ENCODE measurements around the gene ZNF117.
"Not testable (repeated sequence)": the region's sequence is repeated elsewhere in the genome, so short reads cannot be mapped to it uniquely, and the experiment has no call there.

Gene ZNF117

GRCh38 chr7:64990936-64991335 is at the start of gene ZNF117:
ZNF117 (minus strand) TSS chr7:64991036.
- DNase-seq, result no peak

GRCh38 chr7:65038767-65039166 is 47.9 kb upstream of the ZNF117 start:
- peak; percentile 11 for DNase-seq

DNA sequence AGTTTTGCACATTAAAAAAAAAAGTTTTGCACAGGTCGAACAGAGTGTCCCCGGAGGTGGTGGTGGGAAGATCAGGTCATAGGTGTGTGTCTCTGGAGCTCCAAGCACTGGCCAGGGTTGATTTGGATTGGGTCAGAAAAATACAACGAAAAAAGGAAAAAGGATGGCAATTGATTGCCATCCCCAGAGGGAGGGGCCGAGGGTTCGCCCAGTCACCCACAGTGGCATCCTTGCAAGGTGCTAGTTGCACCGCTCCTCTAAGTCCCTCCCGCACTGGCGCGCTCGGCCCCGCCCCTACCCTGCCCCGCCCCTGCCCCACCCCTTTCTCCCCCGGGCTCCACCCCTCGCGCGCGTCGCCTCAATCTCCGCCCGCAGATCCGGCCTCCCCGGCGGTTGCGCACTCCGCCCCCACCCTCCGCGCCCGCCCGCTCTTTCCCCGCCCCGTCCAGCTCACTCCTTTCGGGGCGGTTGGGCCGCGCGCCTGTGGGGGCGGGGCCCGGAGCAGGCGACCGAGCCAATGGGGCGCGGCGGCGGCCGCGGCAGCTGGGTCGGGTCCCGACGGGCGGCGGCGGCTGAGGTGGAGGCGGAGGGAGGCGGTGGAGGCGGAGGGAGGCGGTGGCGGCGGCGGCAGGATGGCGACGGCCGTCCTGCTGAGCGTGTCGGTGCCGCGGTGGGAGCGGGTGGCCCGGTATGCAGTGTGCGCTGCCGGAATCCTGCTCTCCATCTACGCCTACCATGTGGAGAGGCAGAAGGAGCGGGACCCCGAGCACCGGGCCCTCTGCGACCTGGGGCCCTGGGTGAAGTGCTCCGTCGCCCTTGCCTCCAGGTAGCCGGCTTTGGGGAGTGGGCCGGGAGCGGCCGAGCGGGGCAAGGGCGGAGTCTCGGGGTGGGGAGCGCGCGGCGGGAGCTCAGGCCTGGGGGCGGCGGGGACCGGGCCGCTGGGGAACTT is 47.2 kb upstream of the ZNF117 start:
- peak; percentile 94 for DNase-seq

DNA sequence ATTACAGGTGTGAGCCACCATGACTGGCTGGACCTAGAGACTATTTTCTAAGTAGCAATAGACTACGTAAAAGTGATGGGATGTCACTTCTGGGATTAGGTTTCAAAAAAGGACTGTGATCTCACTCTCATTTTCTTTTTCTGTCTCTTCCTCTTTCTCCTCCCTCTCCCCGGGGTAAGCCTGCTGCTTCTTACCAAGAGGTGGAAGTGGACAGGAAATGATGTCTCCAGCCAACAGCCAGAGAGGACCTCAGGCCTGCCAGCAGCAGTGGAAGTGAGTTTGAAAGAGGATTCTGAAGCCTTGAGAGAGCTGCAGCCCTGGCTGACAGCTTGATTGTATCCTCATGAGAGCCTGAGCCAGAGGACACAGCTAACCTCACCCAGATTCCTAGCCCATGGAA is 45.7 kb upstream of the ZNF117 start:
- not testable (repeated sequence) for DNase-seq

- DNase-seq, result not testable (repeated sequence)
Measured at GRCh38 chr7:65035469-65035868, 44.6 kb upstream of the ZNF117 start.

GRCh38 chr7:65034120-65034782 is 43.4 kb upstream of the ZNF117 start:
- DNase-seq, result peak; percentile 44

DNA sequence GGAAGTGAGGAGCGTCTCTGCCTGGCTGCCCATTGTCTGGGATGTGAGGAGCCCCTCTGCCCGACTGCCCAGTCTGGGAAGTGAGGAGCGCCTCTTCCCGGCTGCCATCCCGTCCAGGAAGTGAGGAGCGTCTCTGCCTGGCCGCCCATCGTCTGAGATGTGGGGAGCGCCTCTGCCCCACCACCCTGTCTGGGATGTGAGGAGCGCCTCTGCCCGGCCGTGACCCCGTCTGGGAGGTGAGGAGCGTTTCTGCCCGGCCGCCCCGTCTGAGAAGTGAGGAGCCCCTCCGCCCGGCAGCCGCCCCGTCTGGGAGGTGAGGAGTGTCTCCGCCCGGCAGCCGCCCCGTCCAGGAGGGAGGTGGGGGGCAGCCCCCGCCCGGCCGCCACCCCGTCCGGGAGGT is 42.6 kb upstream of the ZNF117 start:
- DNase-seq, result not testable (repeated sequence)

DNA sequence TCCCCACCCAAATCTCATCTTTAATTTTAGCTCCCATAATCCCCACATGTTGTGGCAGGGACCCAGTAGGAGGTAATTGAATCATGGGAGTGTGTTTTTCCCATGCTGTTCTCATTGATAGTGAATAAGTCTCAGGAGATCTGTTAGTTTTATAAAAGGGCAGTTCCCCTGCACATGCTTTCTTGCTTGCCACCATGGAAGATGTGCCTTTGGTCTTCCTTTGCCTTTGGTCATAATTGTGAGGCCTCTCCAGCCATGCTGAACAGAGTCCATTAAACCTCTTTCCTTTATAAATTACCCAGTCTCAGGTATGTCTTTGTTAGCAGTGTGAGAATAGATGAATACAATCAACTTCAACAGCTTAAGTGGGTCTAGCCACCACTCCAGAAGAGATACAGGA is 34.2 kb upstream of the ZNF117 start:
- not testable (repeated sequence) for DNase-seq

DNA sequence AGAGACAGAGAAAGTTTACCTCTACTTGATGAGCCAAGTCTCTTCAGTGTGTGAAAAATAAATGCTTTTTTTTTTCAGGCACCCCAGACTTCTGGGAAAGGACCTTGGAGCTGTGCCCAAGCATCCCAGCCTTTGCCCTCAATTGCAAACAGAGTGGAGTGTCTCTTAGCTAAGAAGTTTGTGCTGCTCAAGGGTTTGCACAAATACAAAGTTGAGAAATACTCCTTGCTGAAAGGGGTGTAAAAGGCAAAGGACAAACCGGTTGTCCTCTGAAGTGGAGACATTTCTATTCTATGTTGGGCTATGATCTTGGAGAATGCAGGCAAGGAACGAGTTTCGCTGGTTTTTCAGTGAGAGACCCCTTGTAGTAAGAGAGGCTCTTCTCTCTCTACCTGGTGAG is 30.1 kb upstream of the ZNF117 start:
- DNase-seq, result not testable (repeated sequence)

DNA sequence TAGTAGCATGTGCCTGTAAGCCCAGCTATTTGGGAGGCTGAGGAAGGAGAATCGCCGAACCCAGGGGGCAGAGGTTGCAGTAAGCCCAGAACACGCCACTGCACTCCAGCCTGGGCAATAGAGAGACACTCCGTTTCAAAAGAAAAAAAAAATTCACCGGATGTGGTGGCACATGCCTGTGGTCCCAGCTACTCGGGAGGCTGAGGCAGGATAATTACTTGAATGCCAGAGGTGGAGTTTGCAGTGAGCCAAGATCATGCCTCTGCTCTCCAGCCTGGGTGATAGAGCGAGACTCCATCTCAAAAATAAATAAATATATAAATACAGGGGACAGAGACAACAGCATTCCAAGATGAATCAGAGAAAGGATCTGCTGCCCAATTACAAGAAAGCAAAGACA is 19.0 kb upstream of the ZNF117 start:
- not testable (repeated sequence) for DNase-seq

DNA sequence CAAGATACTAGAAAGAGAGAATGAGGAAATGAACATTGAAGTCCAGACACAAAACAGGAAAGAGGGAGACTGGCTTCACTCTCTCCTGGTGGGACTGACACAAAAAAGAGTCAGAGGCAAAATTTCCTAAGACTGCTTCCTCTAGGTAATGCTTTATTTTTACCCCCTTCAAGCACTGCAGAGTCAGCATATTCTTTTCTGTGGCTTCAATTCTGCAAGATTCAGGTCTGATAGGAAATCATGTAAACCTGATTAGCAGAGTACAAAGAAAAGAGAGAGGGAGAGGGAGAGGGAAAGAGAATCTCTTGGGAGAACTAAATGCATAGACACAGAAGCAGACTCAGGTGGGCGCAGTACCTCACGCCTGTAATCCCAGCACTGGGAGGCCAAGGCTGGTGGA is 18.6 kb upstream of the ZNF117 start:
- not testable (repeated sequence) for DNase-seq

GRCh38 chr7:65007036-65007435 is 16.2 kb upstream of the ZNF117 start:
- DNase-seq, result not testable (repeated sequence)

- DNase-seq, result peak; percentile 95
Measured at GRCh38 chr7:65006094-65006992, 15.5 kb upstream of the ZNF117 start, which contains the start of gene ERV3-1. ERV3-1 (minus strand) TSS chr7:65006687; CDS start chr7:64993026, 13,661 bp downstream.

DNA sequence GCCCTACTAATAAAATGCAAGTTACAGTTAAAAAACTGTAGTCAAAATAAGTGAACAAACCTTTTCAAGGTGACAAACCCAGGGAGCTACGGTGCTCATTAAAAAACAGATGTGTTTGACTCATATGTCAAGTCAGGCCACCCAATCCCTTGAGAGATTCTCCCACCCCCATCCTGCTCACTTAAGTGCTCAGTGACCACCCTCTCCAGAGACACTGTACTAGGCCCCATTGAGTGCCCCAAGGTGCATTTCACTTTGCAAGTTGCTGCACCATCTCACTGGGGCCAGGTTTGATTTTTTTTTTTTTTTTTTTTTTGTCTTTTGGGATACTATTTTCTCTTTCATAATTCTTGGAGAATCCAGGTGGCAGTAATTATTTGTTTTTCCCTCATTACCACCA is 13.7 kb upstream of the ZNF117 start:
- no peak for DNase-seq

GRCh38 chr7:65002972-65003585 is 12.2 kb upstream of the ZNF117 start:
- no peak for DNase-seq

- no peak for DNase-seq
Measured at GRCh38 chr7:65001291-65001814, 10.5 kb upstream of the ZNF117 start.

DNA sequence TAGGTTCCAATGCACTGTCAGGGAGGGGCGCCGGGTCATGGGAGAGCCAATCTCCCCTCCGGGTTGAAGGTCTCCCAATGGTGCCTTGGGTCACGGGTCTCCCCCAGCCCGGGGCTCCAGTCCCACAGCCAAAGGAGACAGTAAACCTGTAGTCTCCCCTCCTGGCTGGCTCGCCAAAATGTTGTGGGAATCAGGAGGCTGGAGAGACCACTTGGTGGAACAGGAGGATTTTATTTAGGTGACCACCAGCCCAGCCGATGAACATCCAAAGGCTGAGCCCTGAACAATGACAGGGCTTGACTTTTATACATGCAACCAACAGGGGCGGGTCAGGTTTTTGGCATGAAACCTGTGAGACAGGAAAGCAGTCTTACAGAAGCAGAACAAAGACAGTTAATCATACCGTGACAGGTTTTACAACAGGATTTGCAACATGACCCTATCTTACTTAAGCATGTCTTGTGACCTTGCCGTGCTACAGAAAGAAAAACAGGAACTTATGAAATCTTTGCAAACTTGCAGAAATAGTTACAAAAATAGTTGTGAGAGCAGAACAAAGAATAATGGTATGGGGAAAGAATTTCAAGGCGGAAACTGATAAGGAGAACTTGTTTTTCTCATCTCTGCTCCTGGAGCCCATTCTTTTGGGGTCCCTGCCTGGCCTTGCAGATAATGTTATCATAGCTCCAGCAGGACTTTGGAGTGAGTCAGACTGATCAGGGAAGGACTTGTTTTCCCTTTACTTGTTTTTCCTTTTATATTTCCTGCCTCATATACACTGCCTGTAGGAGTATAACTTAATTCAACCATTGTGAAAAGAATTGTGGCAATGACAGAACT is 8.5 kb upstream of the ZNF117 start:
- no peak for DNase-seq

DNA sequence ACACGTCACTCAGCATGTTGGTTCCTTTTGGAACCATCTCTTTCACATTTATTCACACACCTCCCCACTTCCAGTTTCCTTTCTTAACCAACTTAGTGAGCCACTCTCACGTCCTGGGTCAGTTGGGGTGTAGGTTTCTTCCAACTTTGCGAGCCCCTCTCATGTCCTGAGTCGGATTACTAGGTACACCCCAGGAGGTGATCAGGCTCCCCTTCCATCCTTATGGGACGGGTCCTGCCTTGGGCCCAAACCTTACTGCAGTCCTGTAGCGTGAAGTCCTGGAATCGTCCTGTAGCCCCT is 8.0 kb upstream of the ZNF117 start:
- DNase-seq, result no peak

- DNase-seq, result peak; percentile 41
Measured at GRCh38 chr7:64997927-64998391, 7.1 kb upstream of the ZNF117 start.

DNA sequence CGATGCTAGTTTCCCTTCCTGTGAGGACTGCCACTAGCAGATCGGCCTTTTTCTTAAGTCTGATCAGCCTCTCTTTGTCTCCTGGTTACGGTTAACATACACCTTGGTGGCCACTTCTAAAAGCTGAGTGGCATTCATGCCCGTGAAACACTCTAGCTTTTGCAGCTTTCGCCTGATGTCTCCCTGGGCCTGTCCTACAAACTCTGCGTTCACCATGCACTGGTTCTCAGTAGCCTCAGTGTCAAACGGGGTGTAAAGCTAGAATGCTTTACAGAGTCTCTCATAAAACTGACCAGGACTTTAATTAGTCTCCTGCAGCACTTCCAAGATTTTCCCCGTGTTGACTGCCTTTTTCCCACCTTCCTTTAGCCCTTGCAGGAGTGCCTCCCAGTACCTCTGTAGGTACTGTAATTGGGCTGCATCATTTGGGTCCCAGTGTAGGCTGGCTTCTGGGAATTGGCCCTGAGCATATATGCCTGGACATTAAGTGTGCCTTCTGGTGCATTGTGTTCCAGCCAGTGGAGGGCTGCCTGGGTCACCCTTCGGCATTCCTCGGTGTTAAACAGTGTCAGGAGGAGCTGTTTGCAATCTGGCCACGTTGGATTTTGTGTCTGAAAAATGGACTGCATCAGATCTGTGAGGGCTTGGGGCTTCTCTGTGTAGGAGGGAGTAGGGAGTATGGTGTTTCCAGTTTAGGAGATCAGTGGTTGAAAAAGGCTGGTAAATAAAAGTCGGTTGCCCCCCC is 6.5 kb upstream of the ZNF117 start:
- no peak for DNase-seq

- DNase-seq, result no peak
Measured at GRCh38 chr7:64996305-64996704, 5.5 kb upstream of the ZNF117 start.

Measured in fibroblast of skin of right biceps (primary cell).